NCI-H510A treated with DMSO at 0.1 percent for 48 hours (cell line): ENCODE measurements around the gene P2RY2.
"Not testable (repeated sequence)": the region's sequence is repeated elsewhere in the genome, so short reads cannot be mapped to it uniquely, and the experiment has no call there.

Experiments
- DNase-seq: peaks from one replicate; lab custom pipeline; 2025; lab: John Stamatoyannopoulos, UW

The P2RY2 gene

DNA sequence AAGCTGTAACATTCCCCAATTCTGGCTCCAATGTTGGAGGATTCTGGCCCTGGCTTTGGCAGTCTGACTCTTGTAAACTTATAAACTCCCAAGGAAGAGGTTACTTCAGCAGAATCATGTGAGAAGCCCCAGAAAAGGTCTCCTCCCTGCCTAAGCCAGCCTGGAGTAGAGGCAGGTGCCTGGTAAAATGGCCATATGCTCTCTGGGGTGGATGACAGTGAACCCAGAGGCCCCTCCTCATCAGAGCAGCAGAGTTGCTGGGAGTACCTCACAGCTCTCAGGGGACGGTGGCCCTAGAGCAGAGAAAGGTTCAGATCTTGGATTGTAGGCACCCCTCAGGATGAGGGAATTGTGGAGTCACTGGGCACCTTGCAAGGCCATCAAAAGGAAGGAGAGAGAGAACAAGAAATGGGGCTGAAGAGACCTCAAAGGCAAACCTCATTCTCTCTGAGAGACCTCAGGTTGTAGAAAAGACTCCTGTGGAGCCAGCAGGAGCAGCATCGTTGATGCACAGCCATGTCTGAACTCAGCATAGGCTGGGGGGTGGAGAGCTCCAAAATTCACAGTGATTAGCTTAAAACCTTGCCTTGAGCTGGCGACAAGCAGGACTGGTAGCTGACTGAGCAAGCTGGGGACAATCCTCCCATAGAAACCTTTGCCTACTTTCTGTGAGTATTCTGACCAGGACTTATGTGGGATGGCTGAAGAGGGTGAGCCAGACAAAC, 49.2 kb downstream of the P2RY2 start:
- DNase-seq = no peak

DNA sequence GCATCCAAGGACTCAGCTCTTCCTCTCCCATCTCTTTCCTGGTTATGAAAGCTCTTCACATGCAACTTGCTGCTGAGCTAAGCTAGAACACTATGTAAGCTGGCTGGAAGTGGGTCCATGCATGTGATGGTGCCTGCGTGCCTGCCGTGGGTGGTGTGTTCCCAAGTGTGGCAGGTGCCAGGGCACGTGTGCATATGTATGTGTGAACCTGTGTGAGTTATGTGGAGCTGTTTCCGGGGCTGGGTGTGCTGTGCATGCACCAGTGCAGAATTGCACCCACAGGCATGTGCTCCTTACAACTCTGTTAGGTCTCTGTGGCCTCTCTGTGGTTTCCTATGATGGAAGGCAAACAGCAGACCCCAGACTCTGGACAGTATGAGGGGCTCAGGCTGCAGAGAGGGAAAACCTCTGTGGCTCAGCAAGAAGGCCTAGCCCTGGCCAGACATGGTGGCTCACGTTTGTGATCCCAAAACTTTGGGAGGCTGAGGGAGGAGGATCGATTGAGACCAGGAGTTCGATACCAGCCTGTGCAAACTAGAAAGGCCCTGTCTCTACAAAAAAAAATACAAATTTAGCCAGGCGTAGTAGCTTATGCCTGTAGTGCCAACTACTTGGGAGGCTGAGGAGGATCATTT, 49.9 kb downstream of the P2RY2 start:
- no peak for DNase-seq

DNA sequence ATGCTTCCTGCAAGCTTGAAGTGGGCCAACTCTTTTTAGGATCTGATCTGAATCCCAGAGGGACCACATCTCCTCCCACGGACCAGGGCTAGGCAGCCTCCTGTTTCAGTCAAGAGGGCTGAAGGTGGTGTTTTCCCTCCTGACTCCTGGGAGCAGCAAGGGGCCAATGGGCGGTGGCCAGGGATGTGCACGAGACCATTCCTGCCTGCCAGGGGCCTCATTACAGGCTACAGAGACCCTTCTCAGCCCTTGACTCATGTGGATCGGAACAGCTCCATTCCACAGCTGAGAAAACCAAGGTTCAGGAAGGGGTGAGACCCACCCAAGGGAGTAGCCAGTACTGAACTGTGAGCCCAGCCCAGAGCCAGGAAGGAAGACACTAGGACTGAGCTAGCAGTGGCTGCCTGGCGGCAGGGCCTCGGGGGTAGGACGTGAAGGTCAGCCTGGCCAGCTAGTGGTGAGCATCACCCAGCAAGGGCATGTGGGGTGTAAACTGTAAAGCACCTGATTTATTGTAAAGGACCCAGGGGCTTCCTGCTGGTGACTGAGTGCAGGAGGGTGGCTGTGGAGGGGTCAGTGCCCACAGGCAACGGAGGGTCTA, 50.7 kb downstream of the P2RY2 start:
- no peak for DNase-seq

DNA sequence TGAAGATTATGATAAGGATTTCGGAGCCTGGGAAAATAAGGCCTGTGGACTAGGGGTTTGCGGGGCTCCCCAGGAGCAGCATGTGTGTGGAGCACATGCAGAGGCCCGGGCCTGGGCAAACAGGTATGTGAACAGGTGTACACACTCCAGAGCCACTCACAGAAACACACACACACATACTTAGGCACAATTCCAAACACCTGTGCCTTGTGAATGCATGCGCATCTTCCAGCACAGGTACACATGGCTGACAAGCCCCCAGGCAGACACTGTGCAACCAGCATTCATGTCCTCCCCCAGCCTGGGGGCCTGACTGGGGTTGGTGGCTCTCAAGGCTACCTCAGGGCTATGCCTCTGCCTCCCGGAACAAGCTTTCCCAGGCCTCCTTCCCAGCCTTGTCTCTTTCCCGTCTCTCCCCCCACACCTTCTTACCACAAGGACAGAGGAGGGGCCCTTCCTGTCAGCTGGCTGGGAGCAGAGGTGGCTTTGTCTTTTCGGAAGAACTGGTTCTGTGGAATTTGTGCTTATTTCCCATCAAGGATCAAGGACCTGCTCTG, 51.5 kb downstream of the P2RY2 start:
- peak; percentile 80 for DNase-seq

DNA sequence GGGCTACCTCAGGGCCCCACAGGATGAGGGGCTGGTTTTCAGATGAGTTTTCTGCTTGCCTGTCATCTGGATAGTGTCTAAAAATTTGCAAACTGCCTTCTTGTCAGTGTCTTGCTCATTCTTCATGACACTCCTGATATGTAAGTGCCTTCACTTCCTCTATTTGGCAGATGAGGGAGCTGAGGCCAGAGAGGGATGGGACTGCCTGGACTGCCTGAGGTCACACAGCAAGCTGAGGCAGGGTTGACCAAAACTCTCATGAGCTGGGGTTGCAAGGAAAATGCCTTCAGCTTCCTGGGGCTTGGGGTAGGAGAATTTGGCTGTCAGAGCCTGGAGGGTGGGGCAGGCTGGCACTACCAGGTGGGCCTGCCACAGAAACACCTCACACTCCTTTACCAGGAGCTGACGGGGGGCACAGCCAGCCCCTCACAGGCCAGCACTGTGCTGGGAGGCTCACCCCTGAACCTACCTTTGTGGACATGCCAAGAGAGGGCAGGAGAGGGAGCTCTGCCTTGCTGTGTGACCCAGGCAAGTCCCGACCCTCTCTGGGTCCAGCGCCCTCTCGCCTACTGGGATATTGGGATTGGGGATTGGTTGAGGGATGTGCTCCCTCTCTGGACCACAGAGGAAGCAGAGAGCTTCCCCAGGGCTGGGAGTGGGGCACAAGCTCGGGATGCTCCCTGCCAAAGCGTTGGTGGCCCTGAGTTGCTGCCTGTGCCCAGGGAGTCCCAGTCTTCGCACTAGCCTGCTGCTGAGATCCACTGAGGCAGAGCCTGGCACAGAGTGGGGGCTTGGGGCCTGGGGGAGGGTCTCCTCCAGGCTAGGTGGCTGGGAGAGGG, 52.2 kb downstream of the P2RY2 start:
- no peak for DNase-seq

DNA sequence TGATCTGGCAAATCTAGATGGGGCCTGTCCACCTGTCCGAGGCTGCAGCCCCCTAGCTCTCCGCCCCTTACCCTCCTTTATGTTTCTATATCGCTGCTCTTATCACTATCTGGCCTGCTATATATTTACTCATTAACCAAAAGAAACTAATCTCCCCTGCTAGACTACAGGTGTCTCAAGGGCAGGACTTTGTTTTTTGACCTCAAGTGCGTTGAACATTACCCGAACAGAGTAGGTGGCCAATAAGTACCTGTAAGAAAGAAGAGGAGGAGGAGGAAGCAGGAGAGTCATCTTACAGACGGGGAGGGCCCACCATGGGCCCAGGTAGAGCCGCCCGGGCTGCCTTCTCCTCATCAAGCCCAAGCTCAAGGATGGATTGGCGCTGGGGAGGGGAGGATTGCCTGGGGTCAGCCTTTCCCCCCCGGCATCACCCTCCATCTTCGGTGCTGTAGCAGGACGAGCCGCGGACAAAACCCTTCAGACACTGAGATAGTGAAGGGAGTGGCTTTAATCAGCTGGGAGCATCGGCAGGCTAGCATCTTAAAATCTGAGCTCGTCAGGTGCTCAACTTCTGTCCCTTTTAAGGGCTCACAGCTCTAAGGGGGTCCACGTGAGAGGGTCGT, 52.9 kb downstream of the P2RY2 start:
- DNase-seq = no peak

DNA sequence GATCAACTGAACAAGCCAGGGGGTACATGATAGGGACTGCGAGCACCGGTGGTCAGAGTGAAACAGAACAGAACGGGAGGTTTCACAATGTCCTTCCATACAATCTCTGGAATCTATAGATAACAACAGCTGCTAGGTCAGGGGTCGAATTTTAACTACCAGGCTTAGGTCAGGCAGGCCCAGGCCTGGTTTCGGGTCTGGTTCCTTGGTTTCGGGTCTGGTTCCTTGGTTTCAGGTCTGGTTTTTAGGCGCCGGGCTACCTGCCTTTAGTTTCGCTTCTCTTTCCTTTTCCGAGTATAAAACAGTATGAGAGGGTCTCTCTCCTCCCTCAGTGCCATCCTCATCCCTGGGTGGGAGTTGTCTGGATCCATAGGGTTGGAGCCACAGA, 53.4 kb downstream of the P2RY2 start:
- not testable (repeated sequence) for DNase-seq

DNA sequence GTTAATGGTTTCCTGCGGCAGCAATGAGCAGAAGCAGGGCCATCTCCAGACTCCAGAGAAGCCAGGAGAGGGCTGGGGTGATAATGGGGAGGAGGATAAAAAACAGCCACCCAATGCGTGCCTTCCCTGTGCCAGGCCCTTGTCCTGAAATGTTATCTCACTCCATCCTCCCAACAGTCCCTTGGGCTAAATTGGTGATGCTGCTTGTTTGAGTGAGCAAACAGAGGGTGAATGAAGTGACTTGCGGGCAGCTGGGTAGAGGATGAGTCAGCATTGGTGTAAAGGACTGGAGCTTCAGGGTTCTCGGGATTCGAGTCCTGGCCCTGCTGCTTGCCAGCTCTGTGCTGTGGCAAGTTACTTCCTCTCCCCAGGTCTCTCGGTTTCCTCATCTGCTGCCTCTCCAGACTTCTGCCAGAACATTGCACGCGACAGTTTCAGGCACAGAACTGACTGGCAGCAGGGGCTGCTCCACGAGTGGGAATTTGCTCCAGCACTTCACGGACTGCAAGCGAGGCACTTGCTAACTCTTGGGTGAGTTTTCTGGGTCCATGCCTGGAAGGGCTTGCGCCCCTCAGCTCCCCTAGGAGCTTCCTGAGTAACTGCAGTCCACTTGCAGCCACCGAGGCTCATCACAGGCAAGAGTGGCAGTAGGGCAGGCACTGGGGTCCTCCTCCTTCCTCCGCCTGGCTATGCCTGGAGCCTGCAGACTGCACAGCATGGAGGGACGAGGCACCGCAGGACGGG, 54.0 kb downstream of the P2RY2 start, which contains the start of gene P2RY6:
P2RY6 (plus strand) TSS at position 403 of the 744 bp plus-strand sequence. CDS start 24,181 bp downstream, outside the sequence.
- DNase-seq = peak; percentile 94

DNA sequence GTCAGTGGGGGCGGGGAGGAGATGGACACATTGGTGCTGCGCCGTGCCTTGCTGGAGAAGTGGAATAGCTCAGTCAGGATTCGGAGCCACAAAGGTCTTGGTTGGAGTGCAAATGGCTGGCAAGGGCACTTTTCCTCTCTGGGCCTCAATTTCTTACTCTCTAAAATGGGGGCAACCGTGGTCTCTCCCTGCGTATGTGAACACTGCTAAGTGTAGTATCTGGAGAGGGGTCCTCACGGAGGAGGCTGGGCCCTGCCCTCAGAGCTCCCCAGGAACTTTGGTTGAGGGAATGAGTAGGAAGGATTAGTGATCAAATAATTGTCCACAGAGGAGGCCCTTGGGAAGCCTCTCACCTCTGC, 54.6 kb downstream of the P2RY2 start:
- no peak for DNase-seq

DNA sequence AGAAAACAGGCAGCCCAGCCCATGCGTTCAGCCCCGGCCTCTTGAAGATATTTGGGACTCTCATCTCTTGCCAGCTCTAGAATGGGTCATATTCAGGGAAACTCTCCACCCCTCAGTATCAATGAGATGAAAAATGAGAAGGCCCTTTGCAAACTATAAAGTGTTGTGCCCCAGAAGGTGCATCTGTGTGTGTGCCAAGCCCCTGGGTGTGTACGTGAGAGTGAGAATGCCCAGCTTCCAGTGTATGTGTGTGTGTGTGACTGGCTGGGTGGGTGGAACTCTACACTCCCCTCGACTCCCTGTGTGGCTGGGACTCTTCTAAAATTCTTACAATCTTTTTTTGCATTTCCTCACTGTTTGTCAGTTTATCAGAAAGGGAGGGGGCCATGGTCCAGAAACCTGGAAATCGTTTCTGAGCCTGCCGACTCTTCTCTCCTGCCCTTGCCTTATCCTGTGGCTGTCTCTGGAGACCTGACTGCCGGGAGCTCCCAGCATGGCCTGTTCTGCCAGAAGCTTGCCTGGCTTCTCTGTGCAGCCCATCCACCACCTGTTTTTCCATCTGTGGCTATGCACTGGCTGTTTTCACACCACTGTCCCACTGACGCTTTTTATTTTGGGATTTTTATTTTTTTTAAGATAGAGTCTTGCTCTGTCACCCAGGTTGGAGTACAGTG, 55.3 kb downstream of the P2RY2 start:
- DNase-seq = peak; percentile 66

DNA sequence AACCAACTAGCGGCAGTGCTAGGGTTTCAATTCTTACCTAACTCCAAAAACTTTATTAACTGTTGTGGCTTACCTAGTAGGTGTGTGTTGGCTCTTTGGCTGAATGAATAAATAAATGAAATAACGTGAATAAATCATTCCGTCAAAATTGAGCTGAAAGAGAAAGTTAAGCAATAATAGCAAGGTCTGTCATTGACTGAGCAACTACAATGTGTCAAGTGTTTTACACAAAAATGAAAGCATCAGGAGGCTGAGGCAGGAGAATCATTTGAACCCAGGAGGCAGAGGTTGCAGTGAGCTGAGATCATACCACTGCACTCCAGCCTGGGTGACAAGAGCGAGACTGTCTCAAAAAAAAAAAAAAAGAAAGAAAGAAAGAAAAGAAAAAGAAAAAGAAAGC, 56.1 kb downstream of the P2RY2 start:
- DNase-seq = not testable (repeated sequence)

DNA sequence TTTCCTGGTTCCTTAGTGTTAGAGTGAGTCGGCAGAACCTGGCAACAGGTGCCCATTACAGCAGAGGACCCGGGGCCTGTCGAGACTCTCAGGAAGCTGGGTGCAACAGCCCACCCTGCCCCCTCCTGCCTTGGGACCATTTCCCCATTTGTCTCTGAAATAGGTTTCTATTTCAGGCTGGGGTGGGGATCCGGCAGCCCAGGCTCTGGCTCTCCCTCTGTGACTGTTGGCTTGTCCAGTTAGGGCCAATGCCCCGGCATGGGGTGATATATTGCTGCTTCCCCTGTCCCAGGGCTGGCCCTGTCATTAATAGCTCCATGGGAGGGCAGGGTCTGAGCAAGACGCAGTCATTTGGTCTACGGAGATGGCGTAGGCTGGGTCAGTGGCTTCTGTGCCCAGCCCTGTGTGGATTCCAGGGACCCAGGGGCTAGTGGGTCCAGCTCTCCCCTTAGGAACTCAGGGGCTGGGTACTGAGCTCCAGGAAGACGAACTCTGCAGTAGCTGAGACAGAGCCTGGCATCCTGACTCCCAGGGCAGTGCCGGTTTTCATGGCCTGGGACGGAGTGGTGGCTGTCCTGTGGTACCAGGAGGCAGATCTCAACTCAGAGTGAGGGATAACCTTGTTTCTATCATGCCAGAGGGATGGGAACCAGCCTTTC, 56.8 kb downstream of the P2RY2 start:
- DNase-seq = no peak

DNA sequence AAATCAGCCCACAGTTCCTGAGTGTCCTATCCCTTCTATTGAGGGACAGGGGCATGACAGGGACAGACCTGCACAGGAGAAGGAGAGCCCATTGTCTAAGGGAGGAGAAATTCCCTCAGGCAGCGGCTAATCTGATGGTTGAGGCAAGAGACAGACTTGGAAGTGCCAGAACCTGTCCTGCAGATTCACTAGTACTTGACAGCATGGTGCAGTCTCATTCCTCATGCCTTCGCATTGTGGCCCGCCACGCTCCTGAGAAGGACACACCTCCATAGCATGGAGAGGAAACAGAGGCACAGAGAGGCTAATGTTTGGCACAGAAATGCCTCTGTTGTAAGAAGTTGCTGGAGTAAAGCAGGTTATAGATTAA, 57.3 kb downstream of the P2RY2 start:
- no peak for DNase-seq

DNA sequence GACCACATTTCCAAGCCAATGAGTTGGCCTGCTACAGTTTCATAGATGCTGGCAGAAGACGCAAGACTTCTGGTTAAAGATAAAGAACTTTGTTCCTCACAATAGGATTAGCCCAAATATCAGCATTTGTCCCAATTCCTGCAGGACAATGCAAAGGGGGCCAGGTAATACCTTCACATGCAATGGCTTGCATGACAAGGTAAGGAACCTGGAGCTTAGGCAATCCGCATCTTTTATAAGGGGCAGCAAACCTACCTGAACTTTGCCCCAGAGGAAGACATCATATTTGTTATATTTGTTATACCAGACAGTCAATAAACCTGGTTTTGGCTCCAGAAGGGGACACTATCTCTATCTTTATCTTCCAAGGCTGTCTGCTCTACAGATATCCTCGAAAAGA, 59.4 kb downstream of the P2RY2 start:
- no peak for DNase-seq

DNA sequence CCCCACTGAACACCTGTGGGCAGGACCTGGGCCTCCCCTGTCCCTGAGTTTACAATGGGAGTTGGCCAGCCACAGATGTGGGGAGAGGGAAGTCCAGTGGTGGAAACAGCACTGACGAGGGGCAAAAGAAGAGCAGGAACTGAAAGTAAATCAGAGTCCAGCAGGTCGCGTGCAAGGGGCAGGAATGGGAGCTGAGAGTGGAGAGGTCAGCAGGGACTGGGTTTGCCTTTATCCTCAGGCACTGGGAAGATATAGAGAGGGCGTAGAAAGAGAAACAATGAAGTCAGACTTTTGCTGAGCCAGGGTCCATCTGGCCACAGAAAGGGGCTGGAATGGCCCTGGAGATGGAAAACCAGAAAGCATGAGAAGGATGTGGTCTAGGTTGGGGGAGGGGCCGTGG, 62.5 kb downstream of the P2RY2 start:
- no peak for DNase-seq

DNA sequence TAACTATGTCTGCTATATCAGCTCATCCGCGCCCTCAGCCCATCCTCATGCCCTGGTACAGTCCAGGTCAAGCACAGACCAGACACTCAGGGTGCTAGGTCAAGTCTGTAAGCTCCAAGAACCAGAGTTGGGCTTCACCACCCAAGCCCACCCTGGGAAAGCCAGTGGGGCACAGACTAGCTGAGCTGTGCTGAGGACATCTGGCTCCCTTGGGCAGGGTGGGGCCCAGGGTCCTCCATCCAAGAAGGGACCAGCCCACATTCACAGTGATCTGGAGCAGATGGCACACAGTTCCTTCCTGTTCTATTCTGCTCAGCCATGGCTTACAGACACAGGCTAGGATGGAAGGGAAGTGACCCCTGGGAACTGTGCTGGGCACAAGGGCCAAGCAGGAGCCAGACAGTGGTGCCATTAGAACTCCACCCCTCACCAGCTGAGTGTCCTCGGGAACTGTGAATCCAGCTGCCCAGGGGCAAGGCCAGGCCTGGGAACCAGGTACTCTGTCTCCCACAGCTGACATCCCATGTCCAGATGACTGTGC, 63.2 kb downstream of the P2RY2 start:
- DNase-seq = no peak

DNA sequence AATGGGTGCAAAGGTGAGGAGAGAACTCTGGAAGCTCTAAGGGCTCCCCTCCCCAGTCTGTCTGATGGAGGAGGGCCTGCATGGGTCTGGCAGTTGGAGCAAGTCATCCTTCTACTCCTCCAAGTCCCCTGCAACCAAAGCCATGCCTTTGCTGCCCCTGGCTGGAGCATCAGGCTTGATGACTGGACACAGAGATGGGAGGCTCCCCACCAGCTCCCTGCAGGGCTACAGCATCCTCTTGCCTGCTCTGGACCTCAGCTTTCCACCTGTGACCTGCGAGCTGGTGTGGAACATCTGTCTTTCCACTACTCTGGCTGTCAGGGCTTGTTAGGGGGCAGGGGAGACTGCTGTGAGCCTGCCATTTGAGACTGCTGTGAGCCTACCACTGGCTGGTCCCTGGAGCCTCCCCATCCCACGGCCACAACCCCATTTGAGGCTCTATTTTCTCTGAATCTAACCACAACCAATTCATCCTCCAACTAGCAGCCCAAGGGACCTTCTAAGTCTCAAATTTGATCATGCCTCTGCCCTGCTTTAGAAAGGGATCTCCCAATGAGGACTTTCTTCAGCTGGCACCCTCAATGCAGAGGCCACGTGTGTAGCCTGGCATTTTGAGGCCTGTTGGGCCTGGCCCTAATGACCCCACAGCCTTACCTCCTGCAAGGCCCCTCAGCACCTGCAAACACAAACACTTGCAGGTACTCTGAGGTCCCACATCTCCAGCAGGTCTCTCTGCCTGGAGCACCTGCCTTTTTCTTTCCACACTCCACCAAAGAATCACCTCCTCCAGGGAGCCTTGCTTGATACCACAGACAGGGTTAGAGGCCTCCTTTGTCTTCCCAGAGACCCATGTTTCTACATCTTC, 63.9 kb downstream of the P2RY2 start:
- no peak for DNase-seq

DNA sequence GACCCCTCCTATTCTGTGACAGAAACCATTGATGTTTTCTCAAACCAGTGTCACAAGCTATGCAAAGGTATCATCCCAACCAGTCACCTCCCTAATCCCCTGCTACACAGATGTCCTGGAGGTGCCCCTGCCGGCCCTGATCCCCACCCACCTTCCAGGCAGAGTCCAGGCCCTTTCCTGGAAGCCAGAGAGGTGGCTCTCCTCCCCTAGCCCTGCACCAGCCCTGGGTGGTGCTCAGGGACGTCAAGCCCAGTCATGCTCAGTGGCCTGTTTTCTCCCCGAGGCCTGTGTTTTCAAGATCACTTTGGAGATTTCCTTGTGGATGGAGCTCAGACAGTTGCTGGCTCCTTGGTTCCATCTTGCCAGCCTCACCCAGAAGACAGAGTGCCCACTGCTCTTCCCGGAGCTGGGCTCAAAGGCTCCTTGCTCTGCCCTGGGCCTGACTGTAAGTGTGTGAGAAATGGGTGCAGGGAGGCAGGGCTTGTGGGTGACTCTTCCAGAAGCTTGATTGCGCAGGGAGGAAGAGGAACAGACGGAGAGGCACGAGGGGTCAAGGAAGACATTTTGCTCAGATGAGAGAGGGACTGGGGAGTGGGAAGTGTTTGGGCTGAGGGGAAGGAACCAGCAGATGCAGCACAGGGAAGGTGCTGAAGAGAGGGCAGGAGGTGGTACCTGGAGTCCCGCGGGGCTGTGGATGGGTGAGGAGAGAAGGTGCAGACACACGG, 65.4 kb downstream of the P2RY2 start:
- no peak for DNase-seq
